ENCODE results near the gene KLHL36.
A peak's percentile ranks its signal among the peaks of the same experiment; 100 is the strongest.

The KLHL36 gene

GRCh38 chr16:84647828-84648594 is at the start of gene KLHL36:
TSS of gene KLHL36 (plus strand) at chr16:84648511. CDS start at chr16:84650868, 2,357 bp downstream.
- TF ChIP-seq ZFX (IDR thresholded peaks at IDR 0.05; ENCODE audit: borderline replicate concordance), result no peak
- TF ChIP-seq, protein P1, sequence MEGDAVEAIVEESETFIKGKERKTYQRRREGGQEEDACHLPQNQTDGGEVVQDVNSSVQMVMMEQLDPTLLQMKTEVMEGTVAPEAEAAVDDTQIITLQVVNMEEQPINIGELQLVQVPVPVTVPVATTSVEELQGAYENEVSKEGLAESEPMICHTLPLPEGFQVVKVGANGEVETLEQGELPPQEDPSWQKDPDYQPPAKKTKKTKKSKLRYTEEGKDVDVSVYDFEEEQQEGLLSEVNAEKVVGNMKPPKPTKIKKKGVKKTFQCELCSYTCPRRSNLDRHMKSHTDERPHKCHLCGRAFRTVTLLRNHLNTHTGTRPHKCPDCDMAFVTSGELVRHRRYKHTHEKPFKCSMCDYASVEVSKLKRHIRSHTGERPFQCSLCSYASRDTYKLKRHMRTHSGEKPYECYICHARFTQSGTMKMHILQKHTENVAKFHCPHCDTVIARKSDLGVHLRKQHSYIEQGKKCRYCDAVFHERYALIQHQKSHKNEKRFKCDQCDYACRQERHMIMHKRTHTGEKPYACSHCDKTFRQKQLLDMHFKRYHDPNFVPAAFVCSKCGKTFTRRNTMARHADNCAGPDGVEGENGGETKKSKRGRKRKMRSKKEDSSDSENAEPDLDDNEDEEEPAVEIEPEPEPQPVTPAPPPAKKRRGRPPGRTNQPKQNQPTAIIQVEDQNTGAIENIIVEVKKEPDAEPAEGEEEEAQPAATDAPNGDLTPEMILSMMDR (IDR thresholded peaks at IDR 0.05), result peak; percentile 21
- H3K27ac ChIP-seq, result peak within 1 kb of the TSS; percentile 53

- TF ChIP-seq ZFX (IDR thresholded peaks at IDR 0.05; ENCODE audit: borderline replicate concordance), result no peak
- TF ChIP-seq, protein P1 (IDR thresholded peaks at IDR 0.05), result no peak
- H3K27ac ChIP-seq, result no peak overlapping the region
Measured at GRCh38 chr16:84599521-84600202, 48.6 kb upstream of the KLHL36 start.

DNA sequence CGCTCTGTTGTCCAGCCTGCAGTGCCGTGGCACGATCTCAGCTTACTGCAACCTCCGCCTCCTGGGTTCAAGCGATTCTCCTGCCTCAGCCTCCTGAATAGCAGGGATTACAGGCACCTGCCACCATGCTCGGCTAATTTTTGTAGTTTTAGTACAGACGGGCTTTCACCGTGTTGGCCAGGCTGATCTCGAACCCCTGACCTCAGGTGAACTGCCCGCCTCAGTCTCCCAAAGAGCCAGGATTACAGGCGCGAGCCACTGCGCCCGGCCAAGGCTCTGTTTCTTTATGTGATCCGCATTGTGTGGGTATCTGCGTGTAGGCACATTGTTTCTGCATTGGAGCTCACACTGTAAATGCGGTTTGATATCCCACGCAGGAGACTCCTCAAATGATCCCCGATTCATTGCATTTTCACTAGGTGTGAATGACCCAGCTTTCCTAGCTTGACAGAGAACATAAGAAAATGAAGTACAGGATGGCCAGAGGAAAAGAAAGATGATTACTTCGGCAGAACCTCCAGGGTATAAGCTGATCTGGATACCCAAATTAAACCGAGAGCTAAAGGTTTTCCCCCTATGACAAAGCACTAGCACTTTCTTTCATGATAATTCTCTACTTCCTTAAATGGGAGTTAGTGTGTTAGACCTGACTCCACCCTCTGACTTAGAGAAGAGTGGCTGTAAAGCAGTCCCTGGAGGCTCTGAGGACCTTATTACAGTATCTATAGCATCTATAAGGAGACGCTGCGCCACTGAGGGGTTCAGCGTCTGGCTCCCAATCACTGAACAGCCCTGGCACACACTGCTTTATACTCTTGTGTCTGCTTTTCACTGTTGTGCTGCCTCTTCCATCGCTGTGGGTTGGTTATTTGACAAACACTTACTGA is 47.7 kb upstream of the KLHL36 start:
- TF ChIP-seq ZFX (IDR thresholded peaks at IDR 0.05; ENCODE audit: borderline replicate concordance), result no peak
- TF ChIP-seq, protein P1 (IDR thresholded peaks at IDR 0.05), result no peak
- H3K27ac ChIP-seq, result no peak overlapping the region

DNA sequence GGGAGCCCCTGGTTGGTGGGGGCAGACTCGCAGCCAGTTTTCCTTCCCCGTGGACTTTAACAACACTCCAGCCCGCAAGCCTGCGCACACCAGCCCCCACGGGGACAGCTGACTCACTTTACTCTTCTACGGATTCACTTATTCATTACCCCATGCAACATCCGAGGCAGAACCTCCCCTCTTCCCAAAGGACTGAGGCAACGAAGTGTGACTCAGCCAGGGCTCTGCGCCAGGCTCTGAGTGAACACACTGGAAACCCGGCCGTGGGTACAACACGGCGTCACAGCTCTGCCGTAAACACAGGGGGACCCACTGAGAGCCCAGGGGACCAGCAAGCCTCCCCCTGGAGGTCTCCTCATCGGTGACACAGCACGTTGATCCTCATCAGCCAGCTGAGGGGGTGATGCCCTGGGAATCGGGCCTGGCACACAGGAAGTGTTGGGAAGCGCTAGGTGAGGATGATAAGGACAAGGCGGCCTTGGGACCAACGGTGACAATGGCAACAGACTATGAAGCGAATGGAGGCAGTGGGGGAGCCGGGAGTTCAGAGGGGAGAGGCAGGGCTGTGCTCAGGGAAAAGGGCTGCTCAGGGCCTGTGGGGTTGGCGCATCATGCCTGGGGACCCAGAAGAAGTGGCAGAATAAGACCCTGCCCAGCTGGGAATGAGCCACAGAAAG is 45.0 kb upstream of the KLHL36 start:
- H3K27ac ChIP-seq, result no peak overlapping the region
- TF ChIP-seq, protein P1 (IDR thresholded peaks at IDR 0.05), result no peak
- TF ChIP-seq ZFX (IDR thresholded peaks at IDR 0.05; ENCODE audit: borderline replicate concordance), result no peak

GRCh38 chr16:84603940-84604339 is 44.4 kb upstream of the KLHL36 start:
- TF ChIP-seq ZFX (IDR thresholded peaks at IDR 0.05; ENCODE audit: borderline replicate concordance), result no peak

DNA sequence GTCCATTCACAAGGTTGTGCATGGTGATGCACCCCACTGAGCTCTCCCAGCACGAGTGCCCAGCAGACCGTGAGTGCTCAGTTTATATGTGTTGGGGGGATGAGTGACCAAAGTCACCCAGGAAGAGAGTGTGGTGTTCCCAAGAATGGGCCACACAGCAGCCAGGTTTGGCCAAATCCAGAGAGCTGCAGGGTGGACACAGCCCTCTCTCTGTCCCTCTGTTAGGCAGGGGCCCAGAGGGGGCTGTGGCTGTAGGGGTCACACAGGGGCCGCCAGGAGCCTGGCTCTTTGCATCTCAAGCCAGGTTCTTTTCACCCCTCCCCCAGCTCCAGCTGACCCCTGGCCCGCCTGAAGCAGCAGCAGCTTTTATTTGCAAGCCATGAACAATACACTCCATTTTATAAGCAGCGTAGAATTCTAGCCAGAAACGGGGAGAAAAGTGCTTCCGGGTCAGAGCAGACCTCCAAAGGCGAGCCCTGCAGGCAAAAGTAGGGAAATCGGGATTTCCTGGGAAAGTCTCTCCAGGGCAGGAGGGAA is 43.8 kb upstream of the KLHL36 start:
- H3K27ac ChIP-seq, result no peak overlapping the region
- no peak for TF ChIP-seq ZFX (IDR thresholded peaks at IDR 0.05; ENCODE audit: borderline replicate concordance)

More at GRCh38 chr16:84603940-84604339, 44.4 kb upstream of the KLHL36 start:
- H3K27ac ChIP-seq, result no peak overlapping the region

DNA sequence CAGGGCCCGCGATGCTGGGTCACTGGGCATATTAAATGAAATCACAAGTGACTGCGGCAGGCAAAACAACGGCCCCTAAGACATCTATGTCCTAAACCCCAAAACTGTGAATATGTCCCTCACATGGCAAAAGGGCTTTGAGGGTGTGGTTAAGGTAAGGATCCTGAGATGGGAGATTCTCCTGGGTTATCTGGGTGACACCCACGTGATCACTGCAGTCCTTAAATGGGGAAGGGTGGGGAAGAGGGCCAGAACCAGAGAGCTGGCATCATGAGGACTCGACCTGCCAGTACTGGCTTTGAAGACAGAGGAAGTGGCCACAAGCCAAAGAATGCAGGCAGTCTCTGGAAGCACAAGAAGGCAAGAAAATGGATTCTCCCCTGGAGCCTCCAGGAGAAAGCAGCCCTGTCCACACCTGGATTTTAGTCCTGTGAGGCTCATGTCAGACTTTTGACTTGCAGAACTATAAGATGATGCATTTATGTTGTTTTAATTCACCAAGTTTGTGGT is 42.9 kb upstream of the KLHL36 start:
- H3K27ac ChIP-seq, result no peak overlapping the region
- TF ChIP-seq, protein P1 (IDR thresholded peaks at IDR 0.05), result no peak
- TF ChIP-seq ZFX (IDR thresholded peaks at IDR 0.05; ENCODE audit: borderline replicate concordance), result no peak
